Vein endothelial cell (primary cell): ENCODE measurements around the gene PRDX2. TPM values are rescaled to one million over a fixed set of nuclear protein-coding genes. Genes with fewer than 3 reads are reported as not detected.

ENCODE experiments used
- small RNA-seq: library from RNA; depleted of rRNA; stranded (forward); fragments of <200 nt; gene quantifications from one replicate; pipeline ENCODE3, GENCODE V24; 2012
- total RNA-seq: library from RNA; depleted of rRNA; stranded (reverse); fragments of >200 nt; gene quantifications from 2 replicates; pipeline ENCODE4 v1.2.3, GENCODE V29; 2012

The PRDX2 gene
- 221 and 264 TPM in 2 replicates for total RNA-seq

GRCh38 chr19:12801466-12802266, at the start of gene PRDX2, which contains the start of gene THSD8:
TSS of gene PRDX2 (minus strand) at chr19:12801800. CDS start at chr19:12801261, 539 bp downstream.
TSS of gene THSD8 (plus strand) at chr19:12802069. CDS start at chr19:12802072, 3 bp downstream.

GRCh38 chr19:12838182-12838885, 36.7 kb upstream of the PRDX2 start, which contains the start of gene MAST1:
TSS of gene MAST1 (plus strand) at chr19:12838515. CDS start at chr19:12838573, 58 bp downstream.

GRCh38 chr19:12834566-12834943, 33.0 kb upstream of the PRDX2 start, which contains the start of gene RTBDN:
TSS of gene RTBDN (minus strand) at chr19:12834579. CDS start at chr19:12829979, 4,600 bp downstream.

GRCh38 chr19:12806242-12807081, 4.9 kb upstream of the PRDX2 start, which contains the start of gene RNASEH2A:
TSS of gene RNASEH2A (plus strand) at chr19:12806584. CDS start at chr19:12806674, 90 bp downstream.

GRCh38 chr19:12791345-12792050, 10.1 kb downstream of the PRDX2 start, which contains the start of gene JUNB:
TSS of gene JUNB (plus strand) at chr19:12791486. CDS start at chr19:12791772, 286 bp downstream.

GRCh38 chr19:12774588-12775555, 26.7 kb downstream of the PRDX2 start, which contains the start of gene HOOK2:
TSS of gene HOOK2 (minus strand) at chr19:12775552. CDS start at chr19:12775449, 103 bp downstream.

GRCh38 chr19:12751635-12752034, 50.0 kb downstream of the PRDX2 start, which contains the start of gene BEST2:
TSS of gene BEST2 (plus strand) at chr19:12751791. CDS start at chr19:12752593, 802 bp downstream.

Small RNA genes within 50 kb of the gene (small RNA-seq; reads per million reads assigned to genes)
- gene MIR5684, result not detected

Other genes starting within 250 kb of the PRDX2 start
- gene ZNF490, start 191.0 kb downstream of the PRDX2 start, total RNA-seq, result 7.2 and 9.9 TPM in 2 replicates
- 18.3 and 20.6 TPM in 2 replicates for gene ZNF791, start 190.9 kb downstream of the PRDX2 start, total RNA-seq
- gene MAN2B1, start 135.1 kb downstream of the PRDX2 start, total RNA-seq, result 51.2 and 53.2 TPM in 2 replicates
- 4.9 and 8.8 TPM in 2 replicates for gene WDR83, start 135.0 kb downstream of the PRDX2 start, total RNA-seq
- 52.6 and 53.0 TPM in 2 replicates for gene DHPS, start 119.9 kb downstream of the PRDX2 start, total RNA-seq
- gene GNG14, start 113.8 kb downstream of the PRDX2 start, total RNA-seq, result not detected in 2 replicates
- 16.5 and 21.9 TPM in 2 replicates for gene FBXW9, start 105.2 kb downstream of the PRDX2 start, total RNA-seq
- 55.5 and 61.4 TPM in 2 replicates for gene TNPO2, start 77.9 kb downstream of the PRDX2 start, total RNA-seq
- 169 and 191 TPM in 2 replicates for gene TRIR, start 67.1 kb downstream of the PRDX2 start, total RNA-seq
- 89.2 and 91.0 TPM in 2 replicates for gene GET3, start 64.3 kb downstream of the PRDX2 start, total RNA-seq
- gene BEST2, start 50.0 kb downstream of the PRDX2 start, total RNA-seq, result not detected in 2 replicates
- gene HOOK2, start 26.2 kb downstream of the PRDX2 start, total RNA-seq, result 9.0 and 9.5 TPM in 2 replicates
- gene JUNB, start 10.3 kb downstream of the PRDX2 start, total RNA-seq, result 57.4 and 78.7 TPM in 2 replicates
- gene THSD8, start 269 bp upstream of the PRDX2 start, total RNA-seq, result not detected in 2 replicates
- gene RNASEH2A, start 4.8 kb upstream of the PRDX2 start, total RNA-seq, result 19.5 and 25.5 TPM in 2 replicates
- gene RTBDN, start 32.8 kb upstream of the PRDX2 start, total RNA-seq, result not detected in 2 replicates
- 0.29 and 0.33 TPM in 2 replicates for gene MAST1, start 36.7 kb upstream of the PRDX2 start, total RNA-seq
- gene DNASE2, start 79.6 kb upstream of the PRDX2 start, total RNA-seq, result 16.8 and 20.9 TPM in 2 replicates
- gene KLF1, start 85.4 kb upstream of the PRDX2 start, total RNA-seq, result not detected in 2 replicates
- 30.1 and 33.7 TPM in 2 replicates for gene GCDH, start 89.4 kb upstream of the PRDX2 start, total RNA-seq
- not detected in 2 replicates for gene SYCE2, start 117.5 kb upstream of the PRDX2 start, total RNA-seq
- gene FARSA, start 131.9 kb upstream of the PRDX2 start, total RNA-seq, result 74.1 and 78.0 TPM in 2 replicates
- 2,084 and 2,158 TPM in 2 replicates for gene CALR, start 136.8 kb upstream of the PRDX2 start, total RNA-seq
- 94.9 and 104 TPM in 2 replicates for gene RAD23A, start 144.1 kb upstream of the PRDX2 start, total RNA-seq
- 20.9 and 21.0 TPM in 2 replicates for gene GADD45GIP1, start 155.4 kb upstream of the PRDX2 start, total RNA-seq
- gene DAND5, start 167.8 kb upstream of the PRDX2 start, total RNA-seq, result not detected in 2 replicates
- gene NFIX, start 193.7 kb upstream of the PRDX2 start, total RNA-seq, result 13.2 and 16.0 TPM in 2 replicates